Lower lobe of right lung (tissue), 2 donors: ENCODE results near the gene PCGF3. TPM values are rescaled to one million over a fixed set of nuclear protein-coding genes. Genes with fewer than 3 reads are reported as not detected.
A peak's percentile ranks its signal among the peaks of the same experiment; 100 is the strongest.

Source experiments
- ATAC-seq, 2 donors: fragments of 200-7000 bp; cut with Tn5 transposase; one replicate each; pipeline ENCODE4 v1.9.1; 2020 to 2022; ENCODE audit warnings: mild to moderate bottlenecking in 2 of 2, moderate library complexity in 2 of 2
- DNase-seq: peaks from one replicate; pipeline ENCODE4 v3.0.0-alpha.2; 2020
- H3K27ac ChIP-seq: fragments of 200-600 bp; one replicate; pipeline ENCODE4 v1.8.0; 2022
- H3K27me3 ChIP-seq: fragments of 200-600 bp; one replicate; pipeline ENCODE4 v1.8.0; 2022; ENCODE audit warnings: low read depth
- H3K36me3 ChIP-seq: fragments of 200-600 bp; one replicate; pipeline ENCODE4 v1.8.0; 2022; ENCODE audit warnings: mild to moderate bottlenecking
- H3K4me1 ChIP-seq: fragments of 200-600 bp; one replicate; pipeline ENCODE4 v1.8.0; 2022
- H3K4me3 ChIP-seq: fragments of 200-600 bp; one replicate; pipeline ENCODE4 v1.8.0; 2022; ENCODE audit warnings: mild to moderate bottlenecking
- H3K9me3 ChIP-seq: fragments of 200-600 bp; one replicate; pipeline ENCODE4 v1.8.0; 2022
- CTCF ChIP-seq: fragments of 200-600 bp; IDR thresholded peaks from one replicate; pipeline ENCODE4 v1.8.0; 2022; ENCODE audit warnings: antibody characterized with exemption, mild to moderate bottlenecking
- intact Hi-C: fragments of 100-400 bp; cut with DNase I; formaldehyde crosslinking; loops from one replicate; pipeline ENCODE4 v1.11.0; 2022
- total RNA-seq: library from RNA; stranded (reverse); fragmentation: NEBNext Ultra II Directional; extraction: Animal tissue kit (Norgen Biotek cat#: 25700); gene quantifications from one replicate; pipeline ENCODE4 v1.2.1, GENCODE V29; 2021
- donor health status: DM: no; HTN: yes; CAD: no; lungs with severe emphysema.

The PCGF3 gene
- total RNA-seq, 1 donor from 2014 or later: 44.8 TPM

DNA sequence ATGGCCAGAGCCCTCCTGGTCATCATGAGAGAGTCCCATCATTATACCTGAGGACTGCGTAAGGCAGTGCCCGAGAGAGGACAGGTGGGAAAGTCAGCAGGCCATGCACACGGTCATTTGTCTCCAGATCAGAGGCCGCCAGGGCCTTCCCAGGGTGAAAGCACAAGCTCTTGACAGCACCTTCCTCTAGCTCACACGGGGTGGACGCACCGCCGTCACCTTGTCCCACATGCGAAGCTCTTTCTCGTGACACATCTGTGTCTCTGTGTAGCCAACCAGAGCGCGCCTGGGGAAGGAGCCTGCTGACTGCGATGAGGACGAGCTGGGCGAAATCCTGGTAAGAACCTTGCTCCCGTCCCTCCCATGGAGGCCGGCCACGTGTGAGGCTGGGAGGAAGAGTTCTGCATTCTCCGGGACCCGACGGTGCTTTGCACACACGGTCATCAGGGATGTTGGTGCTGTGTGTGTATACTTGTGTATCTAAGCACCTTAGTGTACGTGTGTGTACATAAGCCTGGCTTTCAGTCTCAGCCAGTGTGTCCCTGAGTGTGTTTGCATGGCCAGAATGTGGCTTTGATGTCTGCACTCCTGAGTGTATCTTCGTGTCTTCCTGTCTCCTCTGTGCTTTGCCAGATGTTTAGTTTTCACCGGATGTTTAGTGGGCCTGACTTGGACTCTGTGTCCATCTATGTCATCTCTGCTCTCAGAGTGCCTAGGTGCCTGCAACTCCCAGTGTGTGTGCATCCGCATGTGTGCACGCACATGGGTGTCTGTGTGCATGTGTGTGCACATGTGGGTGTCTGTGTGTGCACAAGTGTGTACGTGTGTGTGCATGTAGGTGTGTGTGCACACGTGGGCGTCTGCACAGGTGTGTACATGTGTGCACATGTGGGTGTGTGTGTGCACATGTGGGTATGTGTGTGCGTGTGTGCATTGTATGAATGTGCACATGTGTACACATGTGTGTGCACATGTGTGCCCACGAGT lies 46.7 kb upstream of the PCGF3 start:
- Histone ChIP-seq H3K9me3 (no peaks in the 10 kb centered on the region), H3K27ac (no peak overlapping the region), H3K4me3 (no peak overlapping the region), H3K4me1 (peaks cover 8% of the 10 kb centered on the region), H3K27me3 (no peaks in the 10 kb centered on the region), H3K36me3 (no peaks in the 10 kb centered on the region)
- ATAC-seq (no peak), DNase-seq (peak; percentile 39)
- TF ChIP-seq CTCF: no peak
- intact Hi-C loops: no loop called here

DNA sequence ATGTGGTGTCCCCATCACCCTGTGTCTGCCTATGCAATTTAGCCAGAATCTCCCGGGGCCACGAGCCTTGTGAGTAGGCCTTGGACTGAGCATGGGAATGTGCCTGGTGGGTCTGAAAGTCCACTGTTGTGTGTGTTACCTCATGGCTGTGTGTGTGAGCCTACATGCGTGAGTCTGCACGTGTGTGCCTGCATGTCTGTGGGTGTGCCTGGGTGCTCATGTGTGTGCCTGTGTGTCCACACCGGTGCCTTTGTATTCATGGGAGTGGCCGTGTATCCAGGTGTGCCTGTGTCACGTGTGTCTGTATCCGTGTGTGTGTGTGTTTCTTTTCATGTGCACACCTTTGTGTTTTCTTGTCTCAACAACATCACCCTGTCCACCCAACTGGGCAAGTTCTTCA lies 45.8 kb upstream of the PCGF3 start:
- H3K9me3 ChIP-seq: no peaks in the 10 kb centered on the region
- no peak for TF ChIP-seq CTCF
- H3K4me1 ChIP-seq: peaks cover 16% of the 10 kb centered on the region
- intact Hi-C loops: no loop called here
- no peak overlapping the region for H3K4me3 ChIP-seq
- ATAC-seq (no peak), DNase-seq (peak; percentile 25)
- H3K27me3 ChIP-seq: no peaks in the 10 kb centered on the region
- no peak overlapping the region for H3K27ac ChIP-seq
- no peaks in the 10 kb centered on the region for H3K36me3 ChIP-seq

GRCh38 chr4:660401-660800 lies 45.2 kb upstream of the PCGF3 start:
- Histone ChIP-seq H3K27ac (no peak overlapping the region), H3K36me3 (no peaks in the 10 kb centered on the region), H3K4me3 (no peak overlapping the region), H3K9me3 (no peaks in the 10 kb centered on the region), H3K4me1 (peaks cover 17% of the 10 kb centered on the region), H3K27me3 (no peaks in the 10 kb centered on the region)
- DNase-seq: peak; percentile 29
- TF ChIP-seq CTCF: no peak
- intact Hi-C loops: no loop called here
- ATAC-seq: no peak

GRCh38 chr4:661231-661630 lies 44.4 kb upstream of the PCGF3 start:
- DNase-seq (no peak), ATAC-seq (no peak)
- no peaks in the 10 kb centered on the region for H3K36me3 ChIP-seq
- peaks cover 17% of the 10 kb centered on the region for H3K4me1 ChIP-seq
- no peak overlapping the region for H3K4me3 ChIP-seq
- no peaks in the 10 kb centered on the region for H3K27me3 ChIP-seq
- no peaks in the 10 kb centered on the region for H3K9me3 ChIP-seq
- H3K27ac ChIP-seq: no peak overlapping the region
- intact Hi-C loops: no loop called here
- no peak for TF ChIP-seq CTCF

DNA sequence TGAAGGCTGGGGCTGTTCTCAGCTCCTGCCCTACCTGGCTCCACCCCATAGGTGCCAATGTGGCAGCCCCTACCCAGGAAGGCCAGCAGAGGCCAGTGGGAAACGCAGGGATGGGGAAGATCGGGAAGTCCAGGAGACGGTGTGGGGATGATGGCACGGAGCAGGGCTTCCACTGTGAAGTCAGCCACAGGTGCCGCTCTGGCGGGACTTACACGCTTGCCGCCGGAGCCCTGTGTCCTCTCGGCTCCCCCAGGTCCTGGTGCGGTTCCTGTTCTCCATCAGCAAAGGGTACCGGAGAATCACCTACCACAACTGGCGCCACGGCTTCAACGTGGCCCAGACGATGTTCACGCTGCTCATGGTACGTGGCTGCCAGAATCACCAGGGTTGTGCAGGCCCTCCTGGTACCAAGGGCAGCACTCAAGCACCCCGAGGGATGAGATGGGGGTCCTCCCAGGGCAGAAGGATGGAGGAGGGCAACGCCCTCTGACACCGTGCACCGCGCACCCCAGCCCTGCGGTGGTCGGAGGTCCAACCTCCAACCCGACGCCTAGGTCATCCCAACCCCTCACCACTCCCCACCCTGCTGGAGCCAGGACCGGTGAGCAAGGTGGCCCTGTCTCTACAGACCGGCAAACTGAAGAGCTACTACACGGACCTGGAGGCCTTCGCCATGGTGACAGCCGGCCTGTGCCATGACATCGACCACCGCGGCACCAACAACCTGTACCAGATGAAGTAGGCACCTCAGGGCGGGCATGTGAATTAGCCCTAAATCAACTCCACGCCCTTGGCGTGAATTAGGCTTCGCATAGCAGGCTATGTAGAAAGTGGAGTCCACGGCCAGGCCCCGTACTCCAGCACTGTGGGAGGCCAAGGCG lies 43.5 kb upstream of the PCGF3 start:
- Histone ChIP-seq H3K36me3 (no peaks in the 10 kb centered on the region), H3K27me3 (no peaks in the 10 kb centered on the region), H3K27ac (no peak overlapping the region), H3K4me3 (no peak overlapping the region), H3K9me3 (no peaks in the 10 kb centered on the region), H3K4me1 (peaks cover 17% of the 10 kb centered on the region)
- intact Hi-C loops: no loop called here
- ATAC-seq: no peak
- TF ChIP-seq CTCF: no peak
- DNase-seq: peak; percentile 45
